GM19238 (cell line): ENCODE data around the gene TMEM120B.
"Not testable (repeated sequence)": the region's sequence is repeated elsewhere in the genome, so short reads cannot be mapped to it uniquely, and the experiment has no call there.

Experiments used
- DNase-seq: peaks from one replicate; pipeline ENCODE4 v3.0.0; 2011; ENCODE audit warnings: low spot score; ENCODE audit not compliant: insufficient read length

Gene TMEM120B

GRCh38 chr12:121709064-121709424 is 3.5 kb upstream of the TMEM120B start:
- not testable (repeated sequence) for DNase-seq

GRCh38 chr12:121709478-121709961 is 3.0 kb upstream of the TMEM120B start:
- no peak for DNase-seq

GRCh38 chr12:121711361-121712189 is 977 bp upstream of the TMEM120B start:
- no peak for DNase-seq

GRCh38 chr12:121712190-121712460 is 427 bp upstream of the TMEM120B start:
- DNase-seq, result peak; percentile 24

- no peak for DNase-seq
Observed at GRCh38 chr12:121713257-121713777, 765 bp downstream of the TMEM120B start.

GRCh38 chr12:121713793-121714192 is 1.2 kb downstream of the TMEM120B start:
- no peak for DNase-seq

- not testable (repeated sequence) for DNase-seq
Observed at GRCh38 chr12:121715055-121715454, 2.5 kb downstream of the TMEM120B start.

GRCh38 chr12:121715862-121716435 is 3.4 kb downstream of the TMEM120B start:
- DNase-seq, result no peak

GRCh38 chr12:121717041-121717699 is 4.6 kb downstream of the TMEM120B start:
- DNase-seq, result no peak

GRCh38 chr12:121718653-121719239 is 6.2 kb downstream of the TMEM120B start:
- DNase-seq, result no peak

GRCh38 chr12:121719926-121720414 is 7.4 kb downstream of the TMEM120B start:
- no peak for DNase-seq

GRCh38 chr12:121720762-121721161 is 8.2 kb downstream of the TMEM120B start:
- DNase-seq, result no peak

- no peak for DNase-seq
Observed at GRCh38 chr12:121722511-121722910, 10.0 kb downstream of the TMEM120B start.

GRCh38 chr12:121723200-121723599 is 10.6 kb downstream of the TMEM120B start:
- DNase-seq, result no peak

- DNase-seq, result no peak
Observed at GRCh38 chr12:121724925-121725324, 12.4 kb downstream of the TMEM120B start.

- no peak for DNase-seq
Observed at GRCh38 chr12:121725423-121725822, 12.9 kb downstream of the TMEM120B start.

- no peak for DNase-seq
Observed at GRCh38 chr12:121729021-121729420, 16.5 kb downstream of the TMEM120B start.

GRCh38 chr12:121731473-121731872 is 18.9 kb downstream of the TMEM120B start:
- DNase-seq, result no peak

- no peak for DNase-seq
Observed at GRCh38 chr12:121733849-121734248, 21.3 kb downstream of the TMEM120B start.

- DNase-seq, result no peak
Observed at GRCh38 chr12:121738340-121738858, 25.8 kb downstream of the TMEM120B start.

GRCh38 chr12:121740847-121741246 is 28.3 kb downstream of the TMEM120B start:
- no peak for DNase-seq
